RPMI7951 (cell line): ENCODE results near the gene SRA1. TPM values are rescaled to one million over a fixed set of nuclear protein-coding genes. Genes with fewer than 3 reads are reported as not detected.
"Not testable (repeated sequence)": the region's sequence is repeated elsewhere in the genome, so short reads cannot be mapped to it uniquely, and the experiment has no call there.

ENCODE experiments used
- DNase-seq: peaks from one replicate; pipeline ENCODE4 v3.0.0-alpha.2; 2012; ENCODE audit warnings: low read depth
- total RNA-seq: library from RNA; depleted of rRNA; stranded (reverse); fragments of >200 nt; shearing (Covaris generic); gene quantifications from 2 replicates; pipeline ENCODE4 v1.2.3, GENCODE V29; 2014; rRNA removed

SRA1 gene
- 47.7 and 57.1 TPM in 2 replicates for total RNA-seq

GRCh38 chr5:140557136-140557805 is at the start of gene SRA1:
TSS of gene SRA1 (minus strand) at chr5:140557473. CDS start at chr5:140557452, 21 bp downstream.
- DNase-seq = peak; percentile 85

- no peak for DNase-seq
Observed at GRCh38 chr5:140607031-140607430, 49.8 kb upstream of the SRA1 start.

DNA sequence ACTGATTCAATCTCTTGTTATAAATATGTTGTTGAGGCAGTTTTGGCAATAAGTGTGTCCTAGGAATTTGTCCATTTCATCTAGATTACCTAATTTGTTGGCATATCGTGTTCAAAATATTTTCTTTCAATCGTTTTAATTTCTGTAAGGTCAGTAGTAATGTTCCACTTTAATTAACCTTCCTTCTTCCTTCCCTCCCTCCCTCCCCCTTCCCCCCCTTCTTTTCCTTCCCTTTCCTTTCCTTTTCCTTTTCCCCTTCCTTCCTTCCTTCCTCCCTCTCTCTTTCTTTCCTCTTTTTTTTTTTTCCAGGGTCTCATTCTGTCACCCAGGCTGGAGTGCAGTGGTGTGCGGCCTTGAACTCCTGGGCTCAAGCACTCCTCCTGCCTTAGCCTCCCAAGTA is 48.6 kb upstream of the SRA1 start:
- no peak for DNase-seq

GRCh38 chr5:140603734-140604133 is 46.5 kb upstream of the SRA1 start:
- DNase-seq = no peak

DNA sequence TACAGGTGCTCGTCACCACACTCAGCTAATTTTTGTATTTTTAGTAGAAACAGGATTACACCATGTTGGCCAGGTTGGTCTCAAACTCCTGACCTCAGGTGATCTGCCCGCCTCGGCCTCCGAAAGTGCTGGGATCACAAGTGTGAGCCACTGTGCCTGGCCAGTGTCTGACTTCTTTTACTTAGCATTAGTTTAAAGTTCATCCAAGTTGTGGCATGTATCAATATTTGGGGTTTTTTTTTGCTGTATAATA is 46.1 kb upstream of the SRA1 start:
- DNase-seq = not testable (repeated sequence)

DNA sequence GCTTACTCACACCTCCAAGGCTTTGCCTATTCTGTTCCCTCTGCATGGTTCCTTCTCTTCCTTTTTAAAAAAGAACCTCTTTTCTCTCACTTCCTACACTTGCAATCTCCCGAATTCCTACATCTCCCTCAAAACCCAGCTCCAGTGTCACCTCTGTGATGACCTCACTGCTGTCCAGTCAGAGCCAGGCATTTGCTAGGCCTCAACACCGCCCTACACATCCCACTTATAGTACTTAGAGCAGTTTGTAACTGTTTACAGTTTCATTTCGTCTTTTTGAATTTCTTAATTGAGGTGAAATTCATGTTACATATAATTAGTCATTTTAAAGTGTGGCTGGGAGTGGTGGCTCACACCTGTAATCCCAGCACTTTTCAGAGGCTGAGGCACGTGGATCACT is 44.9 kb upstream of the SRA1 start:
- DNase-seq = no peak

- no peak for DNase-seq
Observed at GRCh38 chr5:140600096-140600495, 42.8 kb upstream of the SRA1 start.

DNA sequence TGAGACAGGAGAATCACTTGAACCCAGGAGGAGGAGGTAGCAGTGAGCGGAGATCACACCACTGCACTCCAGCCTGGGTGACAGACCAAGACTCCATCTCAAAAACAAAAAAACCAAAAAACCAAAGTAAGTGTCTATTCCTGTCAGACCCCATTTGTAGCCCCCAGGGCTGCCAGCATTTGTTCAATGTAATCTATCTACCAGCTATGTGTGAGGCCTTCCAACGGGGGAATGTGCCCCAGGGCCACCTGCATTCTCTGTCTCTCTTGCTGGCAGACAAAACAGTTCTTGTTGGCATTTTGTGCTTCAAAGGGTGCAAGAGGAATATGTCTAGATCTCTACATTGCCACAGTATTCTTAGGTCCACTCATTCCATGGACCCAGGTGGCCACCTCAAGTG is 41.6 kb upstream of the SRA1 start:
- no peak for DNase-seq

DNA sequence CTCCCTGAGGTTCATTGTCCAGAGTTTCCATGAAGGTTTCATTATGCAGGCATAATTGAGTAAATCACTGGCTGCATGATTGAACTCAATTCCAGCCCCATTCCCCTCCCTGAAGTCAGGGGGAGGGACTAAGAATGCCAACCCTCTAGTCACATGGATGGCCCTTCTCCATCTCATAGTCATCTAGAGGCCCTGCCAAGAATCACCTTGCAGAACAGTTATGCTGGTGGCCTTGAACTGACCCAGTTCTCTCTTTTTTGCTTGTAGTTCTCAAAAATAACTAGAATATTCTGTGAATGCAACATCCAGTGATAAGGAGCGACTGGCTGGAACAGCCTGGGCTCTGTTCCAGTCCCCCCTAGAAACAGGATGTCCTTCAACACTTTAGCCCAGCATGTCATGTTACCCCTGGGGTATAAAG is 39.1 kb upstream of the SRA1 start:
- no peak for DNase-seq

DNA sequence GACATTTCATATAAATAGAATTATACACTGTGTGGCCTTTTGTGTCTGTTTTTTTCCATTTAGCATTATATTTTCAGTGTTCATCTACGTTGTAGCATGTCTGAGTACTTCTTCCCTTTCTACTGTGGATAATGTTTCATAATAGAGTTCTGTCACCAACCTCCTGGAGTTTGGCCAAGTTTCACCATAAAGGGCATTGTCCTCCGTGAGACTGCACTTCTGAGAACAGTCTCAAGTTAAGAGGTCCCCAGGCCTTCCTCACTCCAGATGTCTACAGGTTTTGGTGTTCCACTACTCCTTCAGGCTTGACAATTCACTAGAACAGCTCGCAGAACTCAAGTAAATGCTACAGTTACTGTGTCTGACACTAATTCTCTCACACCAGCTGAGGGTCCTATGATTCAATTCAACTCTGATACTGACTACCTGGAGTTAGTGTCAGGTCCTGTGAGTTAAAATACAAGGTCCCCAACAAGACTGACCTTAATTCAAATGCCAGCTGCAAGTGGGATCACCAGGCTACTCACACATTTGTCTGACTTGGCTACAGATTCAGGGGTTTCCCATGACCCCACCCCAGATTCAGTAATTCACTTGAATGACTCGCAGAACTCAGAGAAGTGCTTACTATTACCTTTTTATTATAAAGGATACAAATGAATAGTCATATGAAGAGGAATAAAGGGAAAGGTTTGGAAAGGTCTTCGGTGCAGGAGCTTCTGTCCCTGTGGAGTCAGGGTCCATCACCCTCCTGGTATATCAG is 38.4 kb upstream of the SRA1 start:
- DNase-seq = no peak

DNA sequence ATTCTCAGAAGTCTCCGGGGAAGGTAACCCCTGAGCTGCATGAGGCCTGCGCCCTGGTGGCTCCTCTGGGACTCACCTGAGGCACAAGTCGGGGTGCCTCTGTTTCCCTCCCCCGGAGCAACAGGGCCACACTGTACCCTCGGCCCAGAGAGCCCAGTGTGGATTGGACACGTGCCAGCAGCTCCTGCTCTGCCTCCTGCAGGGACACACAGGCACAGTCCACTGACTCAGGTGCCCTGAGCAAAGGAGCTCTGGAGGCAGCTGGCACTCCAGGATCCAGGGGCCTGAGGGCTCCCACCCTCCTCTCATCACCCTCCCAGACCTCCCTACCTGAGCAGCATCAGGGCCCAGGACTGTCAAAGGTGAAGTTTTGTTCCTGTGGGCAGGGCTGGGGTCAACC is 36.9 kb upstream of the SRA1 start:
- DNase-seq = no peak

DNA sequence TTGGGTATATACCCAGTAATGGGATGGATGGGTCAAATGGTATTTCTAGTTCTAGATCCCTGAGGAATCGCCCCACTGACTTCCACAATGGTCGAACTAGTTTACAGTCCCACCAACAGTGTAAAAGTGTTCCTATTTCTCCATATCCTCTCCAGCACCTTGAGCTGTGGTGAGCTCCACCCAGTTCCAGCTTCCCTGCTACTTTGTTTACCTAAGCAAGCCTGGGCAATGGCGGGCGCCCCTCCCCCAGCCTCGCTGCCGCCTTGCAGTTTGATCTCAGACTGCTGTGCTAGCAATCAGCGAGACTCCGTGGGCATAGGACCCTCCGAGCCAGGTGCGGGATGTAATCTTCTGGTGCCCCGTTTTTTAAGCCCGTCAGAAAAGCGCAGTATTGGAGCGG is 35.8 kb upstream of the SRA1 start:
- DNase-seq = not testable (repeated sequence)

DNA sequence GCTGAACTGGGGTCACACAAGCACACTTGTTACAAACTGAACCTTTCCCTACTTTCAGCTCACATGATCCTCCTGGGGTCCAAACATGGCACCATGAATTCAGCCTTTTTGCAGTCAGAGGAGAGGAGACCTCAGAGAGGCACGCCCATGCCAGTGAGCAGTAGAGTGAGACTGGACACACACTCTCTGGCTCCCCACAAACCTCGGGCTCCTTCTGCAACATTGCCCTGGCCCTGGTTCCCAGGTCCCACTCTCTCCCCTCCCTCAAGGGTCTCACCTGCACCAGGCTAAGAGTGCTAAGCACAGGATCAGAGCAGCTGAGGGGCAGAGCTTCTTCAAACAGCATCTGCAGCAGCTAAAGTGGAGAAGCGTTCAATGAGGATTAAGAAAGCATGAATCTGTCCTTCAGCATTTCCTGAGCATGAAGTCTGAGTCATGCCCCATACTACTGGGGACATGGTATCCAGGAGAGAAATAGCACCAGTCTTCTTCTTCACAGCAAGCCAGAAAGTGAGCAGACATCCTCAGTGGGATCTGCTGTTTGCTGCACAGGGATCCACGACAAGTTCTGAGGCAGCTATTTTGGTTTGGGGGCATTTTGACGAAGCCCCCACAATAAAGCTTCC is 34.6 kb upstream of the SRA1 start:
- DNase-seq = peak; percentile 35

DNA sequence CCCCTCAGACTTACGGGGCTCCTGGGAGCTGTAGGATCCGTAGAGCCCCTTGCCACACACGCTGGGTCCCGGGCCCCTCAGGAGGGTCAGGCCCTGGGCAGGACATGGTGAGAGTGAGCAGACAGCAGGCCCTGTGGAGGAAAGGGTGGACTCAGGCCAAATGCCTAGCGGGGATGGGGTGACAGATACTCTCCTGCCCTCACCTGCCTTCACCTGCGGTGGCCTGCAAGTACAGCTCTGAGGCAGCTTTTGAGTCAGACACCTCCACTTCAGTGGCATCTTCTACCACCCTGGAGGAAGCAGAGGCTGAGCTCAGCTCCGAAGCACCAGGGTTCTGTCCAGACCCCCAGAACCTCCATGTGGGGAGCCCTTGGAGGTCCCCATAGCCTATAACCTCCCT is 33.6 kb upstream of the SRA1 start:
- no peak for DNase-seq

DNA sequence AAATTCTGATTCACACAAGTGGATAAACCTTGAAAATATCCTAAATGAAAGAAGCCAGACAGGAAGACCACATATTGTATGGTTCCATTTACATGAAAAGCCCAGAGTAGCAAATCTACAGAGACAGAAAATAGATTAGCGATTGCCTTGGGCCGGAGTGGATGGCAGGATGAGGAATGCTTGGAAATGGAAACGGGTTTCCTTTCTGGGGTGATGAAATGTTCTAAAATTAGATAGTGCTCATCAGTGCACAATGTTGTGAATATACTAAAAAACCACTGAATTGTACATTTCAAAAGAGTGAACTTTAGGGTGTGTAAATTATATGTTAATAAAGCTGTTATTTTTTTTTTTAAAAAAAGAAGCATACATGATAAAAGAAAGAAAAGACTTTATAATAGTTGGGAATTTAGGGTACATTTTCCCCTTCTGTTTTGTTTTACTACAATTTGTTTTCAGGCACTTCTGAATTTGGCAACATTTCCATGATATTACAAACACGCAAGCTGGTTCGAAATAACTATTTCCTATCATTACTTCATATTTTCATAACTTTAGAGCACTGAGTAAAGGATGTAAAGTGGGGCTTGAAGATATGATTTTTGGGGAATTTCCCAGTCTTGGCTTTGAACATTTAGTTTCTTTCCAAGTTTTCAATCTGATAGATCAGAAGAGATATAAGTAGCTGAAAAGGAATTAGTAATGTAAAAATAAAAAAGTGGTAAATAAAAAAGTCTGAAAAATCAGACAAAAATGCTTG is 31.2 kb upstream of the SRA1 start:
- peak; percentile 47 for DNase-seq

- DNase-seq = no peak
Observed at GRCh38 chr5:140587495-140587894, 30.2 kb upstream of the SRA1 start.

DNA sequence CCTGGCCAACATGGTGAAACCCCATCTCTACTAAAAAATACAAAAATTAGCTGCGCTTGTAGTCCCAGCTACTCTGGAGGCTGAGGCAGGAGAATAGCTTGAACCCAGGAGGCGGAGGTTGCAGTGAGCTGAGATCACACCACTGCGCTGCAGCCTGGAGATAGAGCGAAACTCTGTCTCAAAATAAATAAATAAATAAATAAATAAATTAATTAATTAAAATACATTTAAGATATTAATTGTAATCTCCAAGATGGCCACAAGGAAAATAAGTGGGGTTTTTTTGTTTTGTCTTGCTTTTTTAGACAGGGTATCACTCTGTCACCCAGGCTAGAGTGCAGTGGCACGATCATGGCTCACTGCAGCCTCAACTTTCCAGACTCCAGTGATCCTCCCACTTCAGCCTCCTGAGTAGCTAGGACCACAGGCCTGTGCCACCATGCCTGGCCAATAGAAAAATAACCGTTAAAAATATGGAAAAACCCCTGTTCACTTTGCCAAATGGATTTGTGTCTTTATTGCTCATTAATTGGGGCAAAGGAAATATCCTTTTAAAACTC is 22.0 kb upstream of the SRA1 start:
- DNase-seq = not testable (repeated sequence)

DNA sequence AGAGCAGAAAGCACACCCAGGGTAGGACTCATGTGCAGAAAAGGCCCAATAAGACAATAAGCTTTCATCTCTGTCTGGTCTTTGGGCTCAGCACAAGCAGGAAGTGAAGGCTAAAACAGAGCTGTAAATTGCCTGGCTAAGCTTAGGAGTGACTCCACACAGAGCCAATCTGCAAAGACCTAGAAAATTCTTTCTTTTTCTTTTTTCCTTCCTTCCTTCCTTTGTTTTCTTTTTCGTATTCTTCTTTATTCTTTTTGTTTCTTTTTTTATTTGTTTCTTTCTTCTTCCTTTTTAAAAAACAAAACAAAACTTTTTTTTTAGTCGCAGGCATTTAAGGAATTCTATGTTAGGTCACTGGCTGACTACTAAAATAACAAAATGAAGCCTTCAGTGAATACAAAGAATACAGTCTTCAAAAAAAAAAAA is 19.5 kb upstream of the SRA1 start:
- no peak for DNase-seq

DNA sequence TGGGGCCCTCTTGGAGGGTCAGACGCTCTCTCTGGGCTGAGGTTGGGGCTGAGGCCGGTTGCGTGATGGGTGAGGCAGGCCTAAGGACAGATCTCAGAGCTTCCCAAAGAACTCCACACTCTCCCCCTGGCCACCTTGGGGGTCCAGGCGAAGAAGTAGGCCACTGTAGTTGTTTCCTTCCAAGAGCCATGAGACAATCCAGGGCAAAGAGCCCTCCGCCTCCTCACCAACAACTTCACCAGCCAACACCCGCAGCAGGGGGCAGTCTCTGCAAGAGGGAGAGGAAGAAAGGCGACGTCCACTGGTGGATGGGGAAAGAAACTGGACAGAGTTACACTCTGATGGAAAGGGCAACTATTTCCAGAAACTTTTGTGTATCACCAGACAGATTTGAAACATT is 18.0 kb upstream of the SRA1 start:
- DNase-seq = peak; percentile 49

- DNase-seq = no peak
Observed at GRCh38 chr5:140574165-140574564, 16.9 kb upstream of the SRA1 start.

GRCh38 chr5:140573683-140574082 is 16.4 kb upstream of the SRA1 start:
- no peak for DNase-seq

DNA sequence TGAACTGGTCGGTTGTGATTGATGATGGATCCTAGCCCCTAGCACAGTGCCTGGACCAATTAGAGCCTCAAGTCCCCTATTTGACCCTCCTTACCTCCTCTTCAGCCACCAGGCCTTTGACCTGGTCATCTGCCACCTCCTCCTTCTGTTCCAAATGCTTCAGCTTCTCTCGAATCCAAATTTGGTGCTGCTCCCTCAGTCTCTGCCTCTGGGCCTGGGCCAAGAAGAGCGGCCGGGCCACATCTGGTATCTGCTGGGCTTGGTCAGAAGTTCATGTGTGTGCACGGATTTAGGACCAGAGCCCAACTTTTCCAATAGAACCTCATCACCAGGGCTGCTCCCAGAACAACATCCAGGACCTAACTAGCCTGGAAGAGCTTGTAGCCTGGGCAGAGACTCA is 13.8 kb upstream of the SRA1 start:
- DNase-seq = no peak
